RKO (cell line): Measurements from ENCODE around the gene ASMTL.
"Not testable (repeated sequence)": the region's sequence is repeated elsewhere in the genome, so short reads cannot be mapped to it uniquely, and the experiment has no call there.

Source experiments
- DNase-seq: peaks from one replicate; pipeline ENCODE4 v3.0.0-alpha.2; 2016; ENCODE audit warnings: low spot score

Gene ASMTL

GRCh38 chrX:1481636-1482529, 29.2 kb upstream of the ASMTL start:
- DNase-seq = no peak

- no peak for DNase-seq
Observed at GRCh38 chrX:1480082-1480785, 27.5 kb upstream of the ASMTL start.

GRCh38 chrX:1477801-1478458, 25.2 kb upstream of the ASMTL start:
- no peak for DNase-seq

- no peak for DNase-seq
Observed at GRCh38 chrX:1477229-1477628, 24.5 kb upstream of the ASMTL start.

- DNase-seq = no peak
Observed at GRCh38 chrX:1476682-1477081, 24.0 kb upstream of the ASMTL start.

- DNase-seq = no peak
Observed at GRCh38 chrX:1475881-1476280, 23.2 kb upstream of the ASMTL start.

GRCh38 chrX:1475481-1475880, 22.8 kb upstream of the ASMTL start:
- DNase-seq = no peak

- DNase-seq = not testable (repeated sequence)
Observed at GRCh38 chrX:1474593-1474992, 21.9 kb upstream of the ASMTL start.

- DNase-seq = no peak
Observed at GRCh38 chrX:1472975-1473374, 20.3 kb upstream of the ASMTL start.

GRCh38 chrX:1468250-1468772, 15.6 kb upstream of the ASMTL start:
- DNase-seq = peak; percentile 41

GRCh38 chrX:1466971-1467561, 14.4 kb upstream of the ASMTL start:
- DNase-seq = no peak

GRCh38 chrX:1466232-1466661, 13.5 kb upstream of the ASMTL start:
- DNase-seq = no peak

GRCh38 chrX:1465286-1466231, 12.8 kb upstream of the ASMTL start:
- DNase-seq = no peak

GRCh38 chrX:1464971-1465285, 12.2 kb upstream of the ASMTL start:
- DNase-seq = no peak

- DNase-seq = no peak
Observed at GRCh38 chrX:1464041-1464970, 11.6 kb upstream of the ASMTL start.

- no peak for DNase-seq
Observed at GRCh38 chrX:1463581-1463980, 10.9 kb upstream of the ASMTL start.

GRCh38 chrX:1462596-1463251, 10.0 kb upstream of the ASMTL start:
- peak; percentile 28 for DNase-seq

GRCh38 chrX:1462110-1462509, 9.4 kb upstream of the ASMTL start:
- no peak for DNase-seq

GRCh38 chrX:1455948-1456280, 3.2 kb upstream of the ASMTL start:
- no peak for DNase-seq
